HG02938 (cell line): Measurements from ENCODE around the gene CANT1.
A peak's percentile ranks its signal among the peaks of the same experiment; 100 is the strongest.

Experiments
- ATAC-seq: cut with Tn5 transposase; IDR thresholded peaks from one replicate; pipeline ENCODE4 v1.9.1; 2021; ENCODE audit warnings: mild to moderate bottlenecking, moderate library complexity; ENCODE audit not compliant: unreplicated experiment

The CANT1 gene

DNA sequence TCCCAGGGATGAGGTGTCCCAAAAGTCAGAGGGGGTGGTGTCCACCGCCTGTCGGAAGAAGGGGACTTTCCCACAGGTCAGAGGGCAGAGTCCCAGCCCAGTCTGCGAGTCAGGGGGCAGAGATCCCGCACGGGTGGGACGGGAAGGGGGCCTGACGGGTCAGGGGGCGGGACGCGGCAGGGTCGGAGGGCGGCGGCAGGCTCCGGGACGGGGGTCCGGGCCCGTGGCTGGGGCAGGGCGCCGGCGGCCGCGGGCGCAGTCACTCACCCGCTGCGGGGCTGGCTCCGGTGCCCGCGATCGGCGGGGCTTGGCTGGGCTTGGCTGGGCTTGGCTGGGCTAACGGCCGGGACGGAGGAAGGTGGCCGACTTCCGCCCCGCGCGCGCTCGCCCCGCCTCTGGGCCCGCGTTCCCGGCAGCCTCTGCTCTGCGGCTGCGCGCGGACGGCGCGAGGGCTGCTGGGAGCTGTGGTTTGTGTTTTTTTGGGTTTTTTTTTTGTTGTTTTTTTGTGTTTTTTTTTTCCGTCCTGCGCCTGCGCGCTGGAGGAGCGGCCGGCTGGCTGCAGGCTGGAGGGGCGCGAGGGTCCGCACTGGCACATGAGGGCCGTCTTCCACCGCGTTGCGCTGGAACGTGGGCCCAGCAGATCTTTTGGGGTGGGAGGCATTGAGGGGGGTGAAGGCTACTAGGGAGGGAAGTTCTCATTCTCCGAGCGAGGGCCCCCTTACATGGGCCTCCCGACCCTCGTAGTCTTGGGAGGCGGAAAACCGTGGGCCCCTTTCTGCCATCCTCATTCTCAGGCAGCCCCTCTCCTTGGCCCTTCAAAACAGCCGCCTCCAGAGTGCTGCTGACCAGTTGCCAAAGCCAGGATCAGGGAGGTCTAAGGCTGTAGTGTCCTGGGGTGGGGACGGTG lies at the start of gene CANT1:
CANT1 (minus strand) TSS at position 368 of the 907 bp plus-strand sequence. CDS start 12,142 bp downstream, outside the sequence.
- ATAC-seq: peak; percentile 83

GRCh38 chr17:79057737-79058385 lies 48.3 kb upstream of the CANT1 start:
- ATAC-seq: no peak

GRCh38 chr17:79055197-79055596 lies 45.6 kb upstream of the CANT1 start:
- no peak for ATAC-seq

DNA sequence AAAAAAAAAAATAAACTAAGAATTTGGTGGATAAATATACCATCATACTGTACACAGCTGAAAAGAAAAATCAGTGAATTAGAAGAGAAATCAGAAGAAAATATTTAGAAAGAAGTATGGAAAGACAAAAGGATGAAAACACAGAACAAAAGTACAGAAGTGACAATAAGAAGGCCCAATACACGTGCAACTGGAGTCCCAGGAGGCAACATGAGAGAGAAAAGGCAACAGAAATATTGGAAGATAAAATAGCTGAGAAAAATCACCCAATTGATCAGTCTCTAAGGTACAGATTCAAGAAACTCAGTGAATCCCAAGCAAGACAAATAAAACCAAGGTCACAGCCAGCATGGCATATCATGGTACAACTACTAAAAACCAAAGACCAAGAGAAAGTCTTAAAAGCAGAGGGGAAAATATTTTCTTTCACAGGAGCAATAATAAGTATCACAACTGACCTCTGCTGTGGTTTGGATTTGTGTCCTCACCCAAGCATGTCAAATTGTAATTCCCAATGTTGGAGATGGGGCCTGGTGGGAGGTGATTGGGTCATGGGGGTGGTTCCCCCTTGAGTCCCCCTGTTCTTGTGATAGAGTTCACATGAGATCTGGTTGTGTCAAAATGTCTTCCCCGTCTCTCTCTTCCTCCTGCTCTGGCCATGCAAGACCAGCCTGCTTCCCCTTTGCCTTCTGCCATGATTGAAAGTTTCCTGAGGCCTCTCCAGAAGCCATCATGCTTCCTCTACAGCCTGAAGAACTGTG lies 44.8 kb upstream of the CANT1 start:
- ATAC-seq: no peak

DNA sequence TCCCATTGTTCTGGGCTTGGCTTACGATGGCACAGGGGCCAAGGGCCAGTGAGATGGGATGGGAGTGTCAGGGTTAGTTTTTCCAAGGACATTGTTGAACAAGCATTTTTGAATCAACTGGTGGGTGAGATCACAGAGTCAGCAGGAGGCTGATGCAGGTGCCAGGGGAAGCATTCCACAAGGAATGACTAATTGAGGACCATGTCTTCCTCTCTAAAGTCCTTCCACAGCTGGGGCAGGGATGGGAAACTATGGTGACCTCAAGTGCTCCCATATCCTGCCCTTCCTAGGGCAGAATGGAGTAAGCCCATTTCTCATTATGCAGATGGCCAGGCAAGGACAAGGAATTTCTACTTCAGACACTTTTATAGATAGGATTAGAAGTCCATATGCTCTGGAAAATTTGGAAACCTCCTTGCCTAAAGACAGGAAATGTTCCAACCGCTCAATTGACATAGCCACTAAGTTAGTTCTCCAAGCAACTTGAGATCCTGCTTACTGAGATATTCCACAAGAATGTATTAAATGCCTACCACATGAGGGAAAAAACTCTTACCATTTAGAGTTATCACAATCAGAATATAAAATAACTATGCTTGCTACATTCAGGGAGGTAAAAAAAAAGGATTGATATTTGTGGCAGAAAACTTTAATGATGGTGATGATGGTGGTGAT lies 43.8 kb upstream of the CANT1 start:
- no peak for ATAC-seq

DNA sequence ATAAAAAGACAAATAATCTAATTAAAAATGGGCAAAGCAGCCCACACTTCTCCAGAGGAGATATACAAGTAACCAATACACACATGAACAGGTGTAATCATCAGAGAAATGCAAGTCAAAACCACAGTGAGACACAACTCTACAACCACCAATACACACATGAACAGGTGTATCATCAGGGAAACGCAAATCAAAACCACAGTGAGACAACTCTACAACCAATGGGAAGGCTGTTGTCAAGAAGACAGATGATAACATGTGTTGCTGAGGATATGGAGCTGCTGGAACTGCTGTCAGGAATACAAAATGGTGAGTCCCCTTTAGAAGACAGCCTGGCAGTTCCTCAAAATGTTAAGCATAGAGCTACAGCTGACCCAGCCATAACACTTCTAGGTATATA lies 42.6 kb upstream of the CANT1 start:
- no peak for ATAC-seq

- ATAC-seq: no peak
These were observed 41.7 kb upstream of the CANT1 start for GRCh38 chr17:79051306-79051705.

GRCh38 chr17:79050551-79050950 lies 41.0 kb upstream of the CANT1 start:
- ATAC-seq: no peak

DNA sequence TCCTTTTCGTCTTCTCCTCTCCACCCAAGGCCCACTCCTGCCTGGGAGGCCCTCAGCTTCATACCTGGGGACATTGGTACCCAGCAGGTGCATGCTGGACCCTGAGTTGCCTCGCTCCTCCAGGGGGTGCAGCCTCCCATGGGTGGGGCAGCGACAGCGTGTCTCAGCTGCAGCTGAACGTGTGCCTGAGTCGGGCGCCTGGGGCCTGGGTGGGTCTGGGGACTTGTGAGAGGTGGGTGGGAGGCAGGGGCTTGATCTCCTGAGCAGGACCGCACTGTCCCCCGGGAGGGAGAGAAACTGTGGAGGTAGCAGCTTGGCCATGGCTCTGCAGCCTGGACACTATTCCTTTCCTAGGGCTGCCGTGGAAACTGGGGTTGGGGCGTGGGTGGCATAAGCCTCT lies 40.3 kb upstream of the CANT1 start:
- no peak for ATAC-seq

GRCh38 chr17:79048826-79049755 lies 39.5 kb upstream of the CANT1 start:
- ATAC-seq: no peak

- no peak for ATAC-seq
These were observed 38.6 kb upstream of the CANT1 start for GRCh38 chr17:79047923-79048825.

GRCh38 chr17:79047291-79047920 lies 37.8 kb upstream of the CANT1 start:
- no peak for ATAC-seq

DNA sequence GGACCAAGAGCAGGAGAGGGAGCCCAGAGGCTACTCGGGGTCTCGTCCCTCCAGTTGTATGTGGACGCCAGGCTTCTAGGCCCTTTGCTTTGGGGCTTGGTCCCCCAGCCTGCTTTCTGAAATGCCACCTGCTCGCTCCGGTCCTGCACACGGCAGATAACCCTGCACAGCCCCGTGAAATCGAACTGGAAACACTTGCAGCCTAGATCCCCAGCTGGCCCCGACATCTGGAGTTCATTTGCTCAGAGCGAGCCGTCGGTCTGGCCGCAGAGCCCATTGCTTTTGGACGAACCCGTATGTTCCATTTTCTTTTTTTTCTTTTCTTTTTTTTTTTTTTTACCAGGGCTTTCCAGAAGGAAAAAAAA lies 37.3 kb upstream of the CANT1 start:
- ATAC-seq: no peak

- no peak for ATAC-seq
These were observed 36.8 kb upstream of the CANT1 start for GRCh38 chr17:79046197-79046915.

- no peak for ATAC-seq
These were observed 36.3 kb upstream of the CANT1 start for GRCh38 chr17:79045842-79046196.

- no peak for ATAC-seq
These were observed 35.6 kb upstream of the CANT1 start for GRCh38 chr17:79045001-79045729.

- no peak for ATAC-seq
These were observed 34.9 kb upstream of the CANT1 start for GRCh38 chr17:79044462-79044861.
